Measurements from ENCODE around the gene CTBP2. TPM values are rescaled to one million over a fixed set of nuclear protein-coding genes. Genes with fewer than 3 reads are reported as not detected.

CTBP2 gene
- total RNA-seq, 1 experiment from 2014 or later, result 78.7 TPM

GRCh38 chr10:125193306-125193877 is 33.0 kb upstream of the CTBP2 start:
- no peak overlapping the region for H3K4me3 Mint-ChIP-seq (ENCODE audit: low read depth, unreplicated experiment)
- intact Hi-C loops (cut with micrococcal nuclease; ENCODE audit: unreplicated experiment), result no loop called here
- H3K27me3 Mint-ChIP-seq (ENCODE audit: unreplicated experiment), result peaks cover 16% of the 10 kb centered on the region
- no peak for DNase-seq
- no peak overlapping the region for H3K27ac Mint-ChIP-seq (ENCODE audit: unreplicated experiment)
- TF ChIP-seq CTCF (IDR thresholded peaks at IDR 0.05; ENCODE audit: unreplicated experiment), result no peak
- no peaks in the 10 kb centered on the region for H3K9me3 Mint-ChIP-seq (ENCODE audit: low read depth, unreplicated experiment)
- CTCF ChIA-PET, result no interaction called here
- H3K4me1 Mint-ChIP-seq (ENCODE audit: low read depth, unreplicated experiment), result no peaks in the 10 kb centered on the region
- H3K36me3 Mint-ChIP-seq (ENCODE audit: insufficient read depth, unreplicated experiment), result no peaks in the 10 kb centered on the region
- BruUV-seq (replicated peaks), result no TSS peak

- DNase-seq, result no peak
Measured at GRCh38 chr10:125192620-125193019, 32.3 kb upstream of the CTBP2 start.

GRCh38 chr10:125192005-125192404 is 31.6 kb upstream of the CTBP2 start:
- CTCF ChIA-PET, result no interaction called here
- no peak overlapping the region for H3K4me3 Mint-ChIP-seq (ENCODE audit: low read depth, unreplicated experiment)
- BruUV-seq (replicated peaks), result no TSS peak
- no peak for TF ChIP-seq CTCF (IDR thresholded peaks at IDR 0.05; ENCODE audit: unreplicated experiment)
- no peaks in the 10 kb centered on the region for H3K9me3 Mint-ChIP-seq (ENCODE audit: low read depth, unreplicated experiment)
- H3K27me3 Mint-ChIP-seq (ENCODE audit: unreplicated experiment), result peaks cover 25% of the 10 kb centered on the region
- intact Hi-C loops (cut with micrococcal nuclease; ENCODE audit: unreplicated experiment), result no loop called here
- no peak for DNase-seq
- H3K4me1 Mint-ChIP-seq (ENCODE audit: low read depth, unreplicated experiment), result no peaks in the 10 kb centered on the region
- H3K36me3 Mint-ChIP-seq (ENCODE audit: insufficient read depth, unreplicated experiment), result no peaks in the 10 kb centered on the region
- H3K27ac Mint-ChIP-seq (ENCODE audit: unreplicated experiment), result no peak overlapping the region

More at GRCh38 chr10:125192620-125193019, 32.3 kb upstream of the CTBP2 start:
- no peak overlapping the region for H3K27ac Mint-ChIP-seq (ENCODE audit: unreplicated experiment)
- no peaks in the 10 kb centered on the region for H3K9me3 Mint-ChIP-seq (ENCODE audit: low read depth, unreplicated experiment)
- BruUV-seq (replicated peaks), result no TSS peak
- CTCF ChIA-PET, result no interaction called here
- H3K27me3 Mint-ChIP-seq (ENCODE audit: unreplicated experiment), result peaks cover 24% of the 10 kb centered on the region
- intact Hi-C loops (cut with micrococcal nuclease; ENCODE audit: unreplicated experiment), result no loop called here
- no peaks in the 10 kb centered on the region for H3K4me1 Mint-ChIP-seq (ENCODE audit: low read depth, unreplicated experiment)
- no peak overlapping the region for H3K4me3 Mint-ChIP-seq (ENCODE audit: low read depth, unreplicated experiment)
- no peaks in the 10 kb centered on the region for H3K36me3 Mint-ChIP-seq (ENCODE audit: insufficient read depth, unreplicated experiment)
- TF ChIP-seq CTCF (IDR thresholded peaks at IDR 0.05; ENCODE audit: unreplicated experiment), result no peak

GRCh38 chr10:125190946-125191345 is 30.6 kb upstream of the CTBP2 start:
- Mint-ChIP-seq H3K27me3 (ENCODE audit: unreplicated experiment) (peaks cover 25% of the 10 kb centered on the region), H3K9me3 (ENCODE audit: low read depth, unreplicated experiment) (no peaks in the 10 kb centered on the region), H3K4me1 (ENCODE audit: low read depth, unreplicated experiment) (no peaks in the 10 kb centered on the region), H3K4me3 (ENCODE audit: low read depth, unreplicated experiment) (no peak overlapping the region), H3K36me3 (ENCODE audit: insufficient read depth, unreplicated experiment) (no peaks in the 10 kb centered on the region), H3K27ac (ENCODE audit: unreplicated experiment) (no peak overlapping the region)
- TF ChIP-seq CTCF (IDR thresholded peaks at IDR 0.05; ENCODE audit: unreplicated experiment), result no peak
- CTCF ChIA-PET, result no interaction called here
- no TSS peak for BruUV-seq (replicated peaks)
- DNase-seq, result no peak
- intact Hi-C loops (cut with micrococcal nuclease; ENCODE audit: unreplicated experiment), result no loop called here

All from Calu3 (cell line).